Measurements from ENCODE around the gene ROM1. TPM values are rescaled to one million over a fixed set of nuclear protein-coding genes. Genes with fewer than 3 reads are reported as not detected.
A peak's percentile ranks its signal among the peaks of the same experiment; 100 is the strongest.

Gene ROM1
- total and polyA plus RNA-seq, 2 experiments from 2014 or later, result 1.5 to 3.2 TPM

DNA sequence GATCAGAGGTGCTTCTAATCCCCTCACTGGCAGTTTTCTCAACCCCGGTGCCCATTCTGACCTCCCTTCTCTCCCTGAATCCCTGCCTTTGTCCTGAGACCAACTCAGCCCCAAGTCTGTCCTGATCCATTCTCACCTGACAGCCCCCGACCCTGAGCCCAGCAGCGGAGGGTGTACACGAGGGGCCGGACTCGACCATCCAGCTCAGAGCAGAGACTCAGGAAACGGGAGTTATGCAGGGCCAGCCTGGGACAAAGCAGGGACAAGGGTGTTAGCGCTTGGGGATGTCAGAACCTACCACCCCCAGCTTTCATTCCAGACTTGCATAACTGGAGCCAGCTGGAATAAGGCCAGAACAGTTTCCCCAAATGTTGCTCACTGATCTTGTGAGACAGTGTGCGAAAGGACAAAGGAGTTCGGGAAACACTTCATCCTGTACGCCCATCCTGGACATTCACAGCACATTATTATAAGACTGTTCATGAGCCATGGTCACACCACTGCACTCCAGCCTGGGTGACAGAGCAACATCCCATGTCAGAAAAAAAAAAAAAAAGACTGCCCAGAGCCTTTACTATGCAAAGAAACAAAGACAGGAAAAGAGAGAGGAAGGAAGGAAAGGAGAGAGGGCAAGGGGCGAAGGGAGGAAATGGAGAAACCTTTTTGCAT lies 35.9 kb upstream of the ROM1 start:
- H3K79me2 ChIP-seq, result peaks cover 31% of the 10 kb centered on the region
- no peaks in the 10 kb centered on the region for H3K27me3 ChIP-seq
- H3K4me3 ChIP-seq, result no peak overlapping the region
- DNase-seq (ENCODE audit: low spot score), result no peak
- H2AFZ ChIP-seq, result no peak overlapping the region
- no peak for TF ChIP-seq EZH2phosphoT487 (IDR thresholded peaks at IDR 0.05; ENCODE audit: low read depth, severe bottlenecking, unreplicated experiment)
- TF ChIP-seq, protein P1, sequence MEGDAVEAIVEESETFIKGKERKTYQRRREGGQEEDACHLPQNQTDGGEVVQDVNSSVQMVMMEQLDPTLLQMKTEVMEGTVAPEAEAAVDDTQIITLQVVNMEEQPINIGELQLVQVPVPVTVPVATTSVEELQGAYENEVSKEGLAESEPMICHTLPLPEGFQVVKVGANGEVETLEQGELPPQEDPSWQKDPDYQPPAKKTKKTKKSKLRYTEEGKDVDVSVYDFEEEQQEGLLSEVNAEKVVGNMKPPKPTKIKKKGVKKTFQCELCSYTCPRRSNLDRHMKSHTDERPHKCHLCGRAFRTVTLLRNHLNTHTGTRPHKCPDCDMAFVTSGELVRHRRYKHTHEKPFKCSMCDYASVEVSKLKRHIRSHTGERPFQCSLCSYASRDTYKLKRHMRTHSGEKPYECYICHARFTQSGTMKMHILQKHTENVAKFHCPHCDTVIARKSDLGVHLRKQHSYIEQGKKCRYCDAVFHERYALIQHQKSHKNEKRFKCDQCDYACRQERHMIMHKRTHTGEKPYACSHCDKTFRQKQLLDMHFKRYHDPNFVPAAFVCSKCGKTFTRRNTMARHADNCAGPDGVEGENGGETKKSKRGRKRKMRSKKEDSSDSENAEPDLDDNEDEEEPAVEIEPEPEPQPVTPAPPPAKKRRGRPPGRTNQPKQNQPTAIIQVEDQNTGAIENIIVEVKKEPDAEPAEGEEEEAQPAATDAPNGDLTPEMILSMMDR (IDR thresholded peaks at IDR 0.05; ENCODE audit: poor library complexity), result no peak
- no peak for TF ChIP-seq EZH2 (IDR thresholded peaks at IDR 0.05; ENCODE audit: borderline replicate concordance)
- no peaks in the 10 kb centered on the region for H3K9me3 ChIP-seq (ENCODE audit: low read depth)
- 78% methylated on average over 12 of the region's 12 CpGs for WGBS (ENCODE audit: low lambda C conversion rate, missing lambda C conversion rate)
- H3K4me2 ChIP-seq, result peak overlapping the region; percentile 10
- peaks cover 7% of the 10 kb centered on the region for H4K20me1 ChIP-seq (ENCODE audit: insufficient read depth, poor library complexity, severe bottlenecking)
- H3K4me1 ChIP-seq (ENCODE audit: insufficient read depth), result peaks cover 24% of the 10 kb centered on the region
- no peaks in the 10 kb centered on the region for H3K9me2 ChIP-seq (replicated peaks; ENCODE audit: insufficient read depth)
- H3K27ac ChIP-seq, result peak overlapping the region; percentile 67
- H3K36me3 ChIP-seq (replicated peaks; ENCODE audit: insufficient read depth, low read depth), result no peaks in the 10 kb centered on the region

- TF ChIP-seq, protein P1 (IDR thresholded peaks at IDR 0.05; ENCODE audit: poor library complexity), result no peak
- TF ChIP-seq EZH2phosphoT487 (IDR thresholded peaks at IDR 0.05; ENCODE audit: low read depth, severe bottlenecking, unreplicated experiment) (no peak), EZH2 (IDR thresholded peaks at IDR 0.05; ENCODE audit: borderline replicate concordance) (no peak)
- WGBS (ENCODE audit: low lambda C conversion rate, missing lambda C conversion rate), result 97% methylated on average over 11 of the region's 11 CpGs
- H2AFZ ChIP-seq, result no peak overlapping the region
- H3K27me3 ChIP-seq, result no peaks in the 10 kb centered on the region
- peaks cover 18% of the 10 kb centered on the region for H3K4me1 ChIP-seq (ENCODE audit: insufficient read depth)
- no peak overlapping the region for H3K27ac ChIP-seq
- no peak overlapping the region for H3K4me2 ChIP-seq
- H3K79me2 ChIP-seq, result peaks cover 18% of the 10 kb centered on the region
- no peak overlapping the region for H3K4me3 ChIP-seq
- no peaks in the 10 kb centered on the region for H3K36me3 ChIP-seq (replicated peaks; ENCODE audit: insufficient read depth, low read depth)
- DNase-seq (ENCODE audit: low spot score), result no peak
- H3K9me2 ChIP-seq (replicated peaks; ENCODE audit: insufficient read depth), result no peaks in the 10 kb centered on the region
- no peaks in the 10 kb centered on the region for H3K9me3 ChIP-seq (ENCODE audit: low read depth)
- no peaks in the 10 kb centered on the region for H4K20me1 ChIP-seq (ENCODE audit: insufficient read depth, poor library complexity, severe bottlenecking)
Measured at GRCh38 chr11:62578541-62578940, 34.5 kb upstream of the ROM1 start.

- Histone ChIP-seq H4K20me1 (ENCODE audit: insufficient read depth, poor library complexity, severe bottlenecking) (no peaks in the 10 kb centered on the region), H3K36me3 (replicated peaks; ENCODE audit: insufficient read depth, low read depth) (no peaks in the 10 kb centered on the region), H3K4me1 (ENCODE audit: insufficient read depth) (peaks cover 18% of the 10 kb centered on the region), H3K9me3 (ENCODE audit: low read depth) (no peaks in the 10 kb centered on the region), H3K79me2 (peaks cover 17% of the 10 kb centered on the region), H2AFZ (no peak overlapping the region), H3K27ac (no peak overlapping the region), H3K4me3 (no peak overlapping the region), H3K9me2 (replicated peaks; ENCODE audit: insufficient read depth) (no peaks in the 10 kb centered on the region), H3K4me2 (no peak overlapping the region), H3K27me3 (no peaks in the 10 kb centered on the region)
- no peak for DNase-seq (ENCODE audit: low spot score)
- TF ChIP-seq EZH2 (IDR thresholded peaks at IDR 0.05; ENCODE audit: borderline replicate concordance) (no peak), EZH2phosphoT487 (IDR thresholded peaks at IDR 0.05; ENCODE audit: low read depth, severe bottlenecking, unreplicated experiment) (no peak)
- TF ChIP-seq, protein P1 (IDR thresholded peaks at IDR 0.05; ENCODE audit: poor library complexity), result no peak
- 98% methylated on average over 2 of the region's 2 CpGs for WGBS (ENCODE audit: low lambda C conversion rate, missing lambda C conversion rate)
Measured at GRCh38 chr11:62579252-62579651, 33.8 kb upstream of the ROM1 start.

Measured in hepatocyte (in vitro differentiated cells).